Measurements from ENCODE around the gene HMGB3.

HMGB3 gene

DNA sequence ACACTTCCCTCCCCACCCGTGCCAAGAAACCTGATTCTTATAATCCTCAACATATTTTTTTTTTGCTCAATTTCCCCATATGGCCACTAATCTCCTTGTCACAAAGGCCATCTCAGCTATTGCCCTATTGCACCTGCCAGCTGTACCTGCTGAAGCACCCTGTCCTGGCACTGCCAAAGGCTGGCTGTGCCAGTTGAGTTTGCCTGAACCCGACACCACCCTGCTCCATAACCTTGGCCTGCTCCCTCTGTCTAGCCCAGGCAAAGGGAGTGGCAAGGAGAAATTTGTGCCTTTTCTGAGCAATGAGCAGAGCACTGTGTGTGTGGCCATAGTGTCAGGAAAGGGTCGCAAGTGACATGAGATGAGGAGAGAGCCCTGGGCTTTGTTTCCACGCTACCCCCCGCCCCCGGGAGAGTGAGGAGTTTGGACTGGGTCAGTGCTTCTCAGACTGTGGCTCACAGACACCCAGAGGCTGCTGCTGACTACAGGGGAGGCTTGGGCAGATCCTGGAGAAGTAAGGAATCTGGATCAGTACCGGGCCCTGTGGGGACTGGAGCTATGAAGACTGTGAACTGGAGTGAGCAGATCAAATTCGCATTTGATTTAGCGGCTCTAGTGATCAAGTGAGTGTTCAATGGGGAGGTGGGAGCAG, 42.2 kb upstream of the HMGB3 start:
- no peak overlapping the region for H3K27ac Mint-ChIP-seq
- TF ChIP-seq CTCF (IDR thresholded peaks at IDR 0.05; ENCODE audit: unreplicated experiment in 3 of 3), result no peak
- H3K4me1 Mint-ChIP-seq, result no peaks in the 10 kb centered on the region
- H3K27me3 Mint-ChIP-seq (ENCODE audit: low read depth), result no peaks in the 10 kb centered on the region
- H3K4me3 Mint-ChIP-seq, result no peak overlapping the region
- no peaks in the 10 kb centered on the region for H3K36me3 Mint-ChIP-seq (ENCODE audit: low read depth)
- peaks cover 10% of the 10 kb centered on the region for H3K9me3 Mint-ChIP-seq

- no peak for TF ChIP-seq CTCF (IDR thresholded peaks at IDR 0.05; ENCODE audit: unreplicated experiment in 3 of 3)
- H3K27me3 Mint-ChIP-seq (ENCODE audit: low read depth), result no peaks in the 10 kb centered on the region
- no peak overlapping the region for H3K27ac Mint-ChIP-seq
- no peaks in the 10 kb centered on the region for H3K36me3 Mint-ChIP-seq (ENCODE audit: low read depth)
- H3K4me3 Mint-ChIP-seq, result no peak overlapping the region
- peaks cover 10% of the 10 kb centered on the region for H3K9me3 Mint-ChIP-seq
- no peaks in the 10 kb centered on the region for H3K4me1 Mint-ChIP-seq
Observed at GRCh38 chrX:150941580-150941979, 41.6 kb upstream of the HMGB3 start.

DNA sequence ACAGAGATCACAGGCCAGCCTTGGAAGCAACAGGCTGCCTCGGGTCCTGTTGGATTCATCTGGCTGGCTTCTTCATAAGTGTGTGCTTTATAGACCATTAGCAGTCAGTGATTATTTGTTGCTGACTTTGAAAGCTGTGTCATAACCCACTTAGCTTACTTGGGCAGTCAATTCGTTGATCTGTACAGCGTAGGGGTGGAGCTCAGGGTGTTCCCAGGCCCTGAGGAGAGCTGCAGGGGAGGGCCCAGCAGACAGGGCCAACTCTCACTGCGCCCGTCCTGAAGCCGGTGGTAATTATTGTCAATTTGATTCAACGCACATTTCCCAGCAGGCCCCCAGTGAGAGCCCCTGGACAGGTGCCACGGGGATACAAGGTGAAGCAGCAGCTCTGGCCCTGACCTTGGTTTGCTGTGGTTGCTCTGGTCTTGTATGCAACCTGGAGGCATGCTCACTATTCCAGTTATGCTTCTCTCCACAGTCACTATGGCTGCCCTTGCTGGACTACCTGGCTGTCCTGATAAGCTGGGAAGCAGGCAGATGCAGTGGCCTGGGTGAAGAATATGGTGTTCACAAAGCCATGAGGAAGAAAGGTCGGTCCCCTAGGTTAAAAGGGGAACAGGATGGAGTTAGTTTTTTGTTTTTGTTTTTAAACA, 40.1 kb upstream of the HMGB3 start:
- no peaks in the 10 kb centered on the region for H3K4me1 Mint-ChIP-seq
- no peak overlapping the region for H3K4me3 Mint-ChIP-seq
- H3K36me3 Mint-ChIP-seq (ENCODE audit: low read depth), result no peaks in the 10 kb centered on the region
- H3K27me3 Mint-ChIP-seq (ENCODE audit: low read depth), result no peaks in the 10 kb centered on the region
- no peak overlapping the region for H3K27ac Mint-ChIP-seq
- H3K9me3 Mint-ChIP-seq, result peaks cover 5% of the 10 kb centered on the region
- no peak for TF ChIP-seq CTCF (IDR thresholded peaks at IDR 0.05; ENCODE audit: unreplicated experiment in 3 of 3)

DNA sequence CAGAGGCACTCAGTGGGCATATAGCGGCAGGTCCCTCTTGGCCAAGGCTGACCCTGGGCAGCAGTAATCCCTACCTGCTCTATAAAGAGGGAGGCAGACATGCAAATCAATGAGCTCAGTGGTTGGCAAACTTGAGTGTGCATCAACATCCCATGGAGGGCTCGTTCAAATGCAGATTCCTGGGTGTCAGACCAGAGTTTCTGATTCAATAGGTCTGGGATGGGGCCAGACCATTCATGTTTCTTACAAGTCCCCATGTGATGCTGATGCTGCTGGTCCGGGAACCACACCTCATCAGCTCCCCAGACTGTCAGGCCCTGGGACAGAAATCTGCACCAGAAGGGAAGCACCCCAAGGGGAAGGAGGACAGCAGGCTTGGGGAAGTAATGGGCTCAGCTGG, 38.9 kb upstream of the HMGB3 start:
- peaks cover 5% of the 10 kb centered on the region for H3K9me3 Mint-ChIP-seq
- H3K36me3 Mint-ChIP-seq (ENCODE audit: low read depth), result no peaks in the 10 kb centered on the region
- no peak overlapping the region for H3K4me3 Mint-ChIP-seq
- TF ChIP-seq CTCF (IDR thresholded peaks at IDR 0.05; ENCODE audit: unreplicated experiment in 3 of 3), result no peak
- H3K27ac Mint-ChIP-seq, result no peak overlapping the region
- H3K27me3 Mint-ChIP-seq (ENCODE audit: low read depth), result no peaks in the 10 kb centered on the region
- no peaks in the 10 kb centered on the region for H3K4me1 Mint-ChIP-seq

DNA sequence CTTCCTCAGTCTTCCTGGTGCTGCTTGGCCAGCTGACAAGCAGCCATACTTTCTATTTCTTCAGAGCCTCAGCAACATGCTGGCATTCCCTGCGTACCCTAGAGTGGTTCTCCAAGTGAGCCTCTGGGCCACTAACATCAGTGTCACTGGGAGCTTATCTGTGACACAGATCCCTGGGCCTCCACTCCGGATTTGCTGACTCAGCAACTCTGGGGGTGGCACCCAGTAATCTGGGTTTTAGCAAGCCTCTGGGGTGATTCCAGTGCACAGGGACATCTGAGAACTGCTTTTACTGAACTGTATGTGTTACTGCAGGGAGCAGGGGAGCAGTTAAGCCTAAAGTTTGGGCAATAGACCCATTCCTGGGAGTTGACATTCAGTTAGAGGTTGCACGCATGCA, 28.2 kb upstream of the HMGB3 start:
- Mint-ChIP-seq H3K36me3 (ENCODE audit: low read depth) (no peaks in the 10 kb centered on the region), H3K27ac (no peak overlapping the region), H3K27me3 (ENCODE audit: low read depth) (no peaks in the 10 kb centered on the region), H3K4me3 (no peak overlapping the region), H3K4me1 (no peaks in the 10 kb centered on the region), H3K9me3 (peaks cover 20% of the 10 kb centered on the region)
- TF ChIP-seq CTCF (IDR thresholded peaks at IDR 0.05; ENCODE audit: unreplicated experiment in 3 of 3), result no peak

- no peak overlapping the region for H3K4me3 Mint-ChIP-seq
- peaks cover 20% of the 10 kb centered on the region for H3K9me3 Mint-ChIP-seq
- no peaks in the 10 kb centered on the region for H3K36me3 Mint-ChIP-seq (ENCODE audit: low read depth)
- no peaks in the 10 kb centered on the region for H3K27me3 Mint-ChIP-seq (ENCODE audit: low read depth)
- TF ChIP-seq CTCF (IDR thresholded peaks at IDR 0.05; ENCODE audit: unreplicated experiment in 3 of 3), result no peak
- H3K27ac Mint-ChIP-seq, result no peak overlapping the region
- no peaks in the 10 kb centered on the region for H3K4me1 Mint-ChIP-seq
Observed at GRCh38 chrX:150955590-150955989, 27.5 kb upstream of the HMGB3 start.
